Fibroblast of lung (primary cell): ENCODE measurements around the gene PACS2.

ENCODE experiments used
- CTCF ChIP-seq, 2 donors: IDR thresholded peaks in 1 of 2; conservative IDR thresholded peaks in 1 of 2; 1 replicate in 1 of 2; 2 replicates in 1 of 2; pipeline ENCODE4 v1.5.1; 2011 to 2012; ENCODE audit warnings: low read length in 2 of 2, control low read depth in 1 of 2, inconsistent platforms in 1 of 2, low read depth in 1 of 2, mild to moderate bottlenecking in 1 of 2
- EZH2 ChIP-seq: IDR thresholded peaks from 2 replicates; pipeline ENCODE4 v1.5.1; 2012; ENCODE audit warnings: low read length, control low read depth, mild to moderate bottlenecking; ENCODE audit errors: missing control alignments

- TF ChIP-seq CTCF (conservative IDR thresholded peaks at IDR 0.05 in 1 of 2, IDR thresholded peaks at IDR 0.05 in 1 of 2; ENCODE audit: low read depth in 1 of 2, low read length in 2 of 2): no peak
- TF ChIP-seq EZH2: no peak
These were observed 36.1 kb downstream of the PACS2 start for GRCh38 chr14:105350450-105351244.
